H1 (cell line): ENCODE data around the gene ELMOD1. TPM values are rescaled to one million over a fixed set of nuclear protein-coding genes. Genes with fewer than 3 reads are reported as not detected.

ENCODE experiments used
- CTCF ChIA-PET: fragments of 300-600 bp; sonication (Branson Sonifier 250); formaldehyde crosslinking; loops from one replicate; lab custom pipeline; 2021; ENCODE audit not compliant: partially characterized antibody; lab: Charles Lee
- POLR2A ChIA-PET: fragments of 300-600 bp; sonication (Branson Sonifier 250); formaldehyde crosslinking; loops from one replicate; lab custom pipeline; 2021; ENCODE audit warnings: inconsistent platforms; ENCODE audit not compliant: partially characterized antibody; lab: Charles Lee
- DNase-seq, 2 experiments: peaks; one replicate each; pipeline versions ENCODE4 v3.0.0 to v3.0.0-alpha.2; 2010 to 2022; ENCODE audit warnings: low spot score in 2 of 2, low read depth in 1 of 2, mixed read lengths in 1 of 2
- FAIRE-seq: peaks from 2 replicates; lab custom pipeline; 2011; peaks lifted over from hg19 to GRCh38; lab: Jason Lieb, UNC
- H2AFZ ChIP-seq: 2 replicates; pipeline ENCODE4 v1.8.1; 2012; ENCODE audit warnings: low read length, inconsistent platforms
- H2AK5ac ChIP-seq: 2 replicates; pipeline ENCODE4 v1.6.1; 2013; ENCODE audit warnings: low read depth, low read length
- H2BK120ac ChIP-seq: replicated peaks from 2 replicates; pipeline ENCODE3; 2013; ENCODE audit warnings: low read depth, low read length, inconsistent platforms
- H2BK12ac ChIP-seq: 2 replicates; pipeline ENCODE4 v1.6.1; 2013; ENCODE audit warnings: low read depth, low read length
- H2BK15ac ChIP-seq: 2 replicates; pipeline ENCODE4 v1.6.1; 2013; ENCODE audit warnings: low read length
- H2BK20ac ChIP-seq: 2 replicates; pipeline ENCODE4 v1.6.1; 2013; ENCODE audit warnings: low read length
- H2BK5ac ChIP-seq: 2 replicates; pipeline ENCODE4 v1.6.1; 2013; ENCODE audit warnings: low read depth, low read length
- H3K14ac ChIP-seq: 2 replicates; pipeline ENCODE4 v1.6.1; 2013; ENCODE audit warnings: inconsistent platforms; ENCODE audit not compliant: insufficient read length
- H3K18ac ChIP-seq: 2 replicates; pipeline ENCODE4 v1.6.1; 2013; ENCODE audit warnings: low read length; ENCODE audit errors: extremely low read depth
- H3K23ac ChIP-seq: 2 replicates; pipeline ENCODE4 v1.6.1; 2013; ENCODE audit warnings: inconsistent platforms; ENCODE audit not compliant: insufficient read length
- H3K23me2 ChIP-seq: 2 replicates; pipeline ENCODE4 v1.6.1; 2013; ENCODE audit warnings: low read depth, low read length
- H3K27ac ChIP-seq: 2 replicates; pipeline ENCODE4 v1.6.1; 2011; ENCODE audit warnings: low read depth, low read length, inconsistent platforms
- H3K27me3 ChIP-seq, 4 experiments: replicated peaks in 1 of 4; 1 replicate in 1 of 4; 2 replicates in 3 of 4; pipeline versions ENCODE4 v1.6.1 to v1.8.1; 2011 to 2013; ENCODE audit warnings: low read length in 3 of 4, mild to moderate bottlenecking in 3 of 4, inconsistent platforms in 2 of 4, mixed read lengths in 2 of 4, moderate library complexity in 1 of 4; ENCODE audit not compliant: control insufficient read depth in 3 of 4, insufficient read depth in 3 of 4; ENCODE audit errors: extremely low read depth in 1 of 4
- H3K36me3 ChIP-seq, 4 experiments: 2 replicates each; pipeline versions ENCODE4 v1.6.1 to v1.8.1; 2011 to 2013; ENCODE audit warnings: mild to moderate bottlenecking in 4 of 4, low read length in 3 of 4, moderate library complexity in 2 of 4, control low read depth in 1 of 4, inconsistent platforms in 1 of 4; ENCODE audit not compliant: insufficient read depth in 4 of 4, control insufficient read depth in 2 of 4
- H3K4ac ChIP-seq: replicated peaks from 2 replicates; pipeline ENCODE3; 2013; ENCODE audit warnings: low read length, low read depth, mixed read lengths, inconsistent platforms; ENCODE audit not compliant: insufficient read length
- H3K4me1 ChIP-seq, 4 experiments: replicated peaks in 1 of 4; 1 replicate in 1 of 4; 2 replicates in 3 of 4; pipeline versions ENCODE4 v1.6.1 to v1.8.1; 2011 to 2013; ENCODE audit warnings: low read length in 3 of 4, inconsistent platforms in 2 of 4, mixed read lengths in 1 of 4; ENCODE audit not compliant: insufficient read depth in 4 of 4, control insufficient read depth in 3 of 4
- H3K4me2 ChIP-seq, 2 experiments: 2 replicates each; pipeline versions ENCODE4 v1.6.1 to v1.8.1; 2011 to 2013; ENCODE audit warnings: low read depth in 2 of 2, low read length in 2 of 2, control low read depth in 1 of 2, inconsistent platforms in 1 of 2, mild to moderate bottlenecking in 1 of 2; ENCODE audit not compliant: insufficient read depth in 1 of 2
- H3K4me3 ChIP-seq, 4 experiments: fragments of 200-600, 300-600 bp in 1 of 4; sonication (generic), shearing (Covaris generic), sonication (Bioruptor Twin) in 1 of 4; 2 replicates each; pipeline versions ENCODE4 v1.5.1 to v1.8.1; 2011 to 2016; ENCODE audit warnings: low read length in 4 of 4, low read depth in 3 of 4, control low read depth in 2 of 4, inconsistent platforms in 2 of 4, mild to moderate bottlenecking in 2 of 4, mixed read lengths in 1 of 4, moderate library complexity in 1 of 4; ENCODE audit not compliant: insufficient read depth in 2 of 4; ENCODE audit errors: extremely low read depth in 1 of 4
- H3K56ac ChIP-seq: replicated peaks from 2 replicates; pipeline ENCODE3; 2013; ENCODE audit warnings: low read depth, mild to moderate bottlenecking, mixed read lengths, low read length, inconsistent platforms; ENCODE audit not compliant: insufficient read length
- H3K79me1 ChIP-seq: 2 replicates; pipeline ENCODE4 v1.6.1; 2013; ENCODE audit warnings: low read depth, low read length, control low read depth
- H3K79me2 ChIP-seq, 2 experiments: 2 replicates each; pipeline versions ENCODE4 v1.6.1 to v1.8.1; 2012 to 2013; ENCODE audit warnings: low read length in 2 of 2, mild to moderate bottlenecking in 2 of 2, inconsistent platforms in 1 of 2; ENCODE audit not compliant: insufficient read depth in 2 of 2, control insufficient read depth in 1 of 2
- H3K9ac ChIP-seq, 4 experiments: replicated peaks in 1 of 4; 1 replicate in 1 of 4; 2 replicates in 3 of 4; pipeline versions ENCODE4 v1.6.1 to v1.8.1; 2011 to 2013; ENCODE audit warnings: low read depth in 3 of 4, low read length in 3 of 4, control low read depth in 2 of 4, mild to moderate bottlenecking in 2 of 4, moderate library complexity in 2 of 4, inconsistent platforms in 1 of 4; ENCODE audit errors: extremely low read depth in 1 of 4
- H3K9me3 ChIP-seq, 2 experiments: 2 replicates each; pipeline versions ENCODE4 v1.6.1 to v1.8.1; 2012 to 2013; ENCODE audit warnings: mild to moderate bottlenecking in 2 of 2, moderate library complexity in 2 of 2, control low read depth in 1 of 2, inconsistent platforms in 1 of 2, low read depth in 1 of 2, low read length in 1 of 2, mixed read lengths in 1 of 2; ENCODE audit not compliant: insufficient read depth in 2 of 2
- H4K20me1 ChIP-seq, 2 experiments: replicated peaks in 1 of 2; 2 replicates each; pipeline versions ENCODE3 to v1.8.1; 2011 to 2013; ENCODE audit warnings: inconsistent platforms in 2 of 2, low read length in 2 of 2, mild to moderate bottlenecking in 1 of 2; ENCODE audit not compliant: insufficient read depth in 2 of 2, control insufficient read depth in 1 of 2
- H4K5ac ChIP-seq: 2 replicates; pipeline ENCODE4 v1.6.1; 2013; ENCODE audit warnings: low read length, low read depth, mixed read lengths, inconsistent platforms; ENCODE audit not compliant: insufficient read length
- H4K8ac ChIP-seq: 2 replicates; pipeline ENCODE4 v1.8.0; 2013; ENCODE audit warnings: mild to moderate bottlenecking, moderate library complexity, low read length, inconsistent platforms; ENCODE audit not compliant: insufficient read depth; ENCODE audit errors: extremely low read depth
- H4K91ac ChIP-seq: replicated peaks from 2 replicates; pipeline ENCODE3; 2013; ENCODE audit warnings: low read length, mixed read lengths, inconsistent platforms; ENCODE audit not compliant: insufficient read length
- CBX8 ChIP-seq: fragments of 300-800, 300-1000 bp; sonication (generic); IDR thresholded peaks from 2 replicates; pipeline ENCODE4 v1.7.1; 2016; ENCODE audit warnings: low read depth, low read length, borderline replicate concordance
- CHD1 ChIP-seq: IDR thresholded peaks from 2 replicates; pipeline ENCODE4 v1.6.1; 2012; ENCODE audit warnings: low read depth, low read length, improper control_type of control experiment
- JUND ChIP-seq: IDR thresholded peaks from 2 replicates; pipeline ENCODE4 v1.6.1; 2011; ENCODE audit warnings: mild to moderate bottlenecking, improper control_type of control experiment, low read length
- KDM4A ChIP-seq: IDR thresholded peaks from one replicate; pipeline ENCODE4 v1.7.1; 2012; ENCODE audit warnings: low read depth, mild to moderate bottlenecking, moderate library complexity, low read length, inconsistent platforms; ENCODE audit not compliant: severe bottlenecking
- MAFK ChIP-seq: IDR thresholded peaks from 2 replicates; pipeline ENCODE4 v1.6.1; 2012; ENCODE audit warnings: low read depth, mild to moderate bottlenecking, improper control_type of control experiment, low read length
- NANOG ChIP-seq: IDR thresholded peaks from 2 replicates; pipeline ENCODE4 v1.6.1; 2011; ENCODE audit warnings: low read length, low read depth, mild to moderate bottlenecking, inconsistent platforms; ENCODE audit not compliant: insufficient read depth, poor library complexity, severe bottlenecking
- PHF8 ChIP-seq: fragments of 200-600 bp; sonication (generic); conservative IDR thresholded peaks from 2 replicates; pipeline ENCODE4 v1.7.1; 2012; ENCODE audit warnings: low read depth, mild to moderate bottlenecking, inconsistent platforms, low read length, moderate library complexity
- RNF2 ChIP-seq: fragments of 200-900, 300-1000 bp; sonication (generic); IDR thresholded peaks from 2 replicates; pipeline ENCODE4 v1.7.1; 2016; ENCODE audit warnings: borderline replicate concordance, low read depth, mild to moderate bottlenecking, antibody characterized with exemption, low read length; ENCODE audit not compliant: poor library complexity, severe bottlenecking; ENCODE audit errors: missing control alignments
- SAP30 ChIP-seq: fragments of 300-600 bp; sonication (generic); IDR thresholded peaks from 2 replicates; pipeline ENCODE4 v1.7.1; 2012; ENCODE audit warnings: low read length, moderate library complexity, mild to moderate bottlenecking, inconsistent platforms; ENCODE audit not compliant: insufficient read depth, insufficient replicate concordance
- SP1 ChIP-seq: IDR thresholded peaks from 2 replicates; pipeline ENCODE4 v1.6.1; 2011; ENCODE audit warnings: low read depth, low read length
- ZNF274 ChIP-seq: IDR thresholded peaks from 2 replicates; pipeline ENCODE4 v1.7.0; 2012; ENCODE audit warnings: low read length, borderline replicate concordance; ENCODE audit errors: extremely low read depth
- WGBS, 2 experiments: shearing (Covaris generic) in 1 of 2; methylation state at CpG; one replicate each; pipeline versions ENCODE4 v1.1.6 to v1.1.7; 2013 to 2015; ENCODE audit warnings: low lambda C conversion rate in 2 of 2, mixed read lengths in 2 of 2, inconsistent platforms in 1 of 2, low coverage in 1 of 2, missing lambda C conversion rate in 1 of 2; ENCODE audit not compliant: insufficient replicate concordance in 2 of 2, insufficient coverage in 1 of 2, insufficient read length in 1 of 2; ENCODE audit errors: extremely low coverage in 1 of 2, missing lambda C conversion rate in 1 of 2; 5-methylcytosine and 5-hydroxymethylcytosine counted together
- polyA plus RNA-seq, 7 experiments: library from polyadenylated mRNA; depleted of rRNA in 3 of 7; stranded (reverse) in 5 of 7; unstranded in 2 of 7; fragments of >200 nt in 5 of 7; fragments of 200-250 nt in 2 of 7; gene quantifications; 1 replicate in 5 of 7; 2 replicates in 1 of 7; 4 replicates in 1 of 7; pipeline versions ENCODE4 v1.2.1 to v1.2.3, GENCODE V29; 2011 to 2013; ENCODE audit warnings: missing spikeins in 2 of 7, mixed read lengths in 2 of 7
- total RNA-seq: library from RNA; stranded (reverse); fragmentation: NEBNext Ultra II Directional; extraction: Animal tissue kit (Norgen Biotek cat#: 25700); gene quantifications from 2 replicates; pipeline ENCODE4 v1.2.1, GENCODE V29; 2021
- TF ChIP-seq, protein P1 (sequence below): IDR thresholded peaks from 2 replicates; pipeline ENCODE4 v1.6.1; 2012; ENCODE audit warnings: inconsistent platforms

Gene ELMOD1
- total and polyA plus RNA-seq, 2 of the 8 experiments (the other 6 are each of a cell fraction or from before 2014, with no cell fraction given): 0.47 to 1.6 TPM

DNA sequence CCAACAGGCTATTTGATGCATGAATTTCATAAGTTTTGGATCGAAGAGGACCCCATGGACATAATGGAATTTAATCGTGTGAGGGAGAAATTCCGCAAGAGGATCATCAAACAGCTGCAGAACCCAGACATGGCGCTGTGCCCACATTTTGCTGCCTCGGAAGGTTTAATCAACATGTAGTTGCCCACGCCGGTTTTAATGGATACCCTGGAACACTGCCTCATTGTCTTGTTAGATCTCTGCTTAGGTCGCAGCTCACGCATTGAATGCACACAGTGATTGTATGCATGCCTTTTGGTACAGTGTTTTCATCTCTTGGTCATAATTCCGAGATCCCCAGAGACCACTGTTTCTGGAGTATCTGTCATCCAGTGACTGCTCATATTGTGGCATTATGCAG is 74.1 kb downstream of the ELMOD1 start:
- H3K79me1 ChIP-seq: no peaks in the 10 kb centered on the region
- no peak overlapping the region for H3K27ac ChIP-seq
- no peak overlapping the region for H3K14ac ChIP-seq
- no peak overlapping the region for H2BK12ac ChIP-seq
- H3K23me2 ChIP-seq: no peaks in the 10 kb centered on the region
- H3K4me1 ChIP-seq: peaks cover 0 to 10% (median 4%) of the 10 kb centered on the region in 4 experiments; a peak in 4 of 7 replicates
- no peak overlapping the region for H4K8ac ChIP-seq
- no peak overlapping the region for H4K91ac ChIP-seq
- no peak overlapping the region for H3K18ac ChIP-seq
- no peak overlapping the region for H2AFZ ChIP-seq
- ChIA-PET CTCF (interaction anchor here (0.6 to 3.6 kb wide), 8 partner anchors 11 to 176 kb away, joined by 3 to 22 read pairs (median 5); no protein-coding TSS in a partner anchor), POLR2A (no interaction called here)
- FAIRE-seq: no peak
- H3K79me2 ChIP-seq: no peaks in the 10 kb centered on the region
- H4K5ac ChIP-seq: no peak overlapping the region
- no peaks in the 10 kb centered on the region for H3K9me3 ChIP-seq
- TF ChIP-seq, protein P1, sequence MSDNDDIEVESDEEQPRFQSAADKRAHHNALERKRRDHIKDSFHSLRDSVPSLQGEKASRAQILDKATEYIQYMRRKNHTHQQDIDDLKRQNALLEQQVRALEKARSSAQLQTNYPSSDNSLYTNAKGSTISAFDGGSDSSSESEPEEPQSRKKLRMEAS: no peak
- no peak for TF ChIP-seq KDM4A
- TF ChIP-seq SP1: no peak
- TF ChIP-seq JUND: no peak
- TF ChIP-seq RNF2: no peak
- no peak for TF ChIP-seq MAFK
- no peak for TF ChIP-seq ZNF274
- TF ChIP-seq NANOG: no peak
- TF ChIP-seq PHF8: no peak
- no peak for TF ChIP-seq CBX8
- TF ChIP-seq SAP30: no peak
- no peak for TF ChIP-seq CHD1
- no peak overlapping the region; the same call in 1 of the 2 replicates for H2BK20ac ChIP-seq
- H3K9ac ChIP-seq: no peak overlapping the region
- H2AK5ac ChIP-seq: no peak overlapping the region
- H3K56ac ChIP-seq: no peak overlapping the region
- no peak overlapping the region for H3K4me3 ChIP-seq
- 94% methylated on average over 10 of the region's 10 CpGs; no CpG with 5 or more reads in 1 of the 2 experiments for WGBS, 2 experiments
- H3K36me3 ChIP-seq: no peaks in the 10 kb centered on the region
- H3K27me3 ChIP-seq: no peaks in the 10 kb centered on the region
- H2BK15ac ChIP-seq: no peak overlapping the region
- H3K4me2 ChIP-seq: no peak overlapping the region
- H2BK120ac ChIP-seq: no peak overlapping the region
- no peak for DNase-seq
- H2BK5ac ChIP-seq: no peak overlapping the region
- no peak overlapping the region for H3K23ac ChIP-seq
- H3K4ac ChIP-seq: no peak overlapping the region
- no peaks in the 10 kb centered on the region for H4K20me1 ChIP-seq
